ENCODE measurements around the gene DUSP8.

Gene DUSP8

DNA sequence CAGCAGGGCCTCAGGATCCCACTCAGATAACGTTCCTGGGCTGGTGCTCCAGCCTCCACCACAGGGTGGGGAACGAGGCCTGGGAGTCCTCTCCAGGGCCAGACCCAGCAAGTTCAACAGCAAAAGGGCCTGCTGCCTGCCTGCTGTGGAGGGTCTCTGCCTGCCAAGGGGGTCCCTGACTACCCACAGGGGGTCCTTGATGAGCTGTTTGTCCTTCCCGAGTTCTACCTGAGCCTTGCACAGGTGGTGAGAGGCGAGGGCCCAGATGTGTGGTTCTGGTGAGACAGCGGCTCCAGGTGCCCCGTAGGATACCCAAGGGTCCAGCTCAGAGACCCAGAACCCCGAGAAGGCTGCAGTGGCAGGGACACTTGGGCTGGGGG is 4.4 kb downstream of the DUSP8 start:
- ChIA-PET POLR2A (interaction anchor here (0.6 kb wide), 1 partner anchor 10 kb away, joined by 5 read pairs; no protein-coding TSS in a partner anchor), CTCF (interaction anchor here (0.5 to 1.7 kb wide), 6 partner anchors 10 to 449 kb away, joined by 3 to 12 read pairs (median 4); no protein-coding TSS in a partner anchor)
- Histone ChIP-seq H3K36me3 (ENCODE audit: control insufficient read depth in 2 of 2, insufficient read depth in 1 of 2, low read length in 2 of 2) (peaks cover 0 to 20% of the 10 kb centered on the region in 2 experiments; a peak in 1 of 3 replicates), H3K9me3 (ENCODE audit: control insufficient read depth, insufficient read depth, low read depth, low read length) (no peaks in the 10 kb centered on the region), H3K4me1 (ENCODE audit: control insufficient read depth, insufficient read depth, low read length) (no peaks in the 10 kb centered on the region; the same call in 1 of the 2 replicates), H3K27ac (ENCODE audit: extremely low read depth, low read depth, low read length) (no peak overlapping the region), H3K4me3 (ENCODE audit: low read depth, low read length) (no peak overlapping the region)
- TF ChIP-seq ZNF785 (tag by site-specific recombination; IDR thresholded peaks at IDR 0.05) (no peak), IKZF3 (tag by site-specific recombination; IDR thresholded peaks at IDR 0.05) (0 out of 2 replicates have a peak, but pooled peaks have one; percentile 14)

DNA sequence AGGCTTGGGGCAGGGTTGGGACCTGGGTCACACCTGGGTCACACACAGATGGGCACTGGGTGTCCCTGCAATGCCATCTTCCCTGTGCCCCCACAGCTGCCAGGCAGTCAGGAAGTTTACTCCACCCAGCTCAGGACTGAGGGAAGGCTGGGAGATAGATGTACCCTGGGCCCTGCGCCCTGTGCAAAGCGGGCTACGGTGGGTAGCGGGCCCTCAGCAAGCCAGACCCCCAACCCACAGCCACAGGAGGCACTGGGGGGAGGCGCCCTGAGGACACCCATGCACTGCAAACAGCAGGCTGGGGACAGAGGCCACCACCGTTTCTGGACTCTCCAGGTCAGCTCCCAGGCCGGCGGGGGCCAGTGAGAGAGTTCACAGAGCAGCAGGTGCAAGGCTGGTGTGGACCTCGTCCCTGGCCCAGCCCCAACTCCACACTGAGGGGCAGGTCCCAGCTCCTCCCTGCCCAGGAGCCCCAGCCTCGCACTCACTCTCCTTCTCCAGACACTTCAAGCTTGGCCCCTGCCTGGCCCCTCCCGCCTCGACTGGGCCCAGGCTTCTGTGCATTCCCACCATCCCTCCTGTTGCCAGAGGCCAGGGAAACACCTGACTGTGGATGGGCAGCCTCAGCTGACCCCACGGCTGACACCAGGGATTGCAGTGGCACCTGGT is 4.9 kb downstream of the DUSP8 start:
- Histone ChIP-seq H3K4me1 (ENCODE audit: control insufficient read depth, insufficient read depth, low read length) (no peaks in the 10 kb centered on the region; the same call in 1 of the 2 replicates), H3K9me3 (ENCODE audit: control insufficient read depth, insufficient read depth, low read depth, low read length) (no peaks in the 10 kb centered on the region), H3K4me3 (ENCODE audit: low read depth, low read length) (no peak overlapping the region), H3K27ac (ENCODE audit: extremely low read depth, low read depth, low read length) (no peak overlapping the region), H3K36me3 (ENCODE audit: control insufficient read depth in 2 of 2, insufficient read depth in 1 of 2, low read length in 2 of 2) (peaks cover 0 to 26% of the 10 kb centered on the region in 2 experiments; a peak in 1 of 3 replicates)
- POLR2A ChIA-PET: no interaction called here
- CTCF ChIA-PET: interaction anchor here (0.5 to 1.7 kb wide), 6 partner anchors 11 to 448 kb away, joined by 4 to 12 read pairs (median 4); no protein-coding TSS in a partner anchor
- TF ChIP-seq GLIS2 (tag by site-specific recombination; IDR thresholded peaks at IDR 0.05) (peak; percentile 35; the same call in 1 of the 2 replicates), ZNF629 (tag by site-specific recombination; IDR thresholded peaks at IDR 0.05) (no peak), OSR2 (tag by site-specific recombination; IDR thresholded peaks at IDR 0.05) (0 out of 2 replicates have a peak, but pooled peaks have one; percentile 30), KLF7 (tag by site-specific recombination; IDR thresholded peaks at IDR 0.05; ENCODE audit: borderline replicate concordance) (no peak), ZNF248 (tag by site-specific recombination; IDR thresholded peaks at IDR 0.05) (no peak), ZNF140 (tag by site-specific recombination; IDR thresholded peaks at IDR 0.05) (no peak), ZXDB (tag by site-specific recombination; IDR thresholded peaks at IDR 0.05) (no peak), EGR2 (tag by site-specific recombination; IDR thresholded peaks at IDR 0.05; ENCODE audit: low read depth) (no peak), ZBTB17 (tag by site-specific recombination; IDR thresholded peaks at IDR 0.05) (no peak), KLF8 (tag by site-specific recombination; IDR thresholded peaks at IDR 0.05) (no peak), ZNF391 (tag by site-specific recombination; IDR thresholded peaks at IDR 0.05; ENCODE audit: borderline replicate concordance, low read depth) (no peak), ZBTB48 (tag by site-specific recombination; IDR thresholded peaks at IDR 0.05) (no peak), ZNF664 (tag by site-specific recombination; IDR thresholded peaks at IDR 0.05) (no peak), ZFP69B (tag by site-specific recombination; IDR thresholded peaks at IDR 0.05) (no peak), GLIS1 (tag by site-specific recombination; IDR thresholded peaks at IDR 0.05) (peak; percentile 33), RBAK (tag by site-specific recombination; IDR thresholded peaks at IDR 0.05) (no peak)
- TF ChIP-seq, protein P1, sequence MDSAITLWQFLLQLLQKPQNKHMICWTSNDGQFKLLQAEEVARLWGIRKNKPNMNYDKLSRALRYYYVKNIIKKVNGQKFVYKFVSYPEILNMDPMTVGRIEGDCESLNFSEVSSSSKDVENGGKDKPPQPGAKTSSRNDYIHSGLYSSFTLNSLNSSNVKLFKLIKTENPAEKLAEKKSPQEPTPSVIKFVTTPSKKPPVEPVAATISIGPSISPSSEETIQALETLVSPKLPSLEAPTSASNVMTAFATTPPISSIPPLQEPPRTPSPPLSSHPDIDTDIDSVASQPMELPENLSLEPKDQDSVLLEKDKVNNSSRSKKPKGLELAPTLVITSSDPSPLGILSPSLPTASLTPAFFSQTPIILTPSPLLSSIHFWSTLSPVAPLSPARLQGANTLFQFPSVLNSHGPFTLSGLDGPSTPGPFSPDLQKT (IDR thresholded peaks at IDR 0.05; ENCODE audit: borderline replicate concordance, low read depth, low read length): no peak
- TF ChIP-seq, protein P2, sequence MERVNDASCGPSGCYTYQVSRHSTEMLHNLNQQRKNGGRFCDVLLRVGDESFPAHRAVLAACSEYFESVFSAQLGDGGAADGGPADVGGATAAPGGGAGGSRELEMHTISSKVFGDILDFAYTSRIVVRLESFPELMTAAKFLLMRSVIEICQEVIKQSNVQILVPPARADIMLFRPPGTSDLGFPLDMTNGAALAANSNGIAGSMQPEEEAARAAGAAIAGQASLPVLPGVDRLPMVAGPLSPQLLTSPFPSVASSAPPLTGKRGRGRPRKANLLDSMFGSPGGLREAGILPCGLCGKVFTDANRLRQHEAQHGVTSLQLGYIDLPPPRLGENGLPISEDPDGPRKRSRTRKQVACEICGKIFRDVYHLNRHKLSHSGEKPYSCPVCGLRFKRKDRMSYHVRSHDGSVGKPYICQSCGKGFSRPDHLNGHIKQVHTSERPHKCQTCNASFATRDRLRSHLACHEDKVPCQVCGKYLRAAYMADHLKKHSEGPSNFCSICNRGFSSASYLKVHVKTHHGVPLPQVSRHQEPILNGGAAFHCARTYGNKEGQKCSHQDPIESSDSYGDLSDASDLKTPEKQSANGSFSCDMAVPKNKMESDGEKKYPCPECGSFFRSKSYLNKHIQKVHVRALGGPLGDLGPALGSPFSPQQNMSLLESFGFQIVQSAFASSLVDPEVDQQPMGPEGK (tag by site-specific recombination; IDR thresholded peaks at IDR 0.05): peak; percentile 25; the same call in 1 of the 2 replicates
- TF ChIP-seq, protein P3, sequence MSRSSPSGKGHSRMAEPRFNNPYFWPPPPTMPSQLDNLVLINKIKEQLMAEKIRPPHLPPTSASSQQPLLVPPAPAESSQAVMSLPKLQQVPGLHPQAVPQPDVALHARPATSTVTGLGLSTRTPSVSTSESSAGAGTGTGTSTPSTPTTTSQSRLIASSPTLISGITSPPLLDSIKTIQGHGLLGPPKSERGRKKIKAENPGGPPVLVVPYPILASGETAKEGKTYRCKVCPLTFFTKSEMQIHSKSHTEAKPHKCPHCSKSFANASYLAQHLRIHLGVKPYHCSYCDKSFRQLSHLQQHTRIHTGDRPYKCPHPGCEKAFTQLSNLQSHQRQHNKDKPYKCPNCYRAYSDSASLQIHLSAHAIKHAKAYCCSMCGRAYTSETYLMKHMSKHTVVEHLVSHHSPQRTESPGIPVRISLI (tag by site-specific recombination; IDR thresholded peaks at IDR 0.05): no peak
- TF ChIP-seq, protein P4, sequence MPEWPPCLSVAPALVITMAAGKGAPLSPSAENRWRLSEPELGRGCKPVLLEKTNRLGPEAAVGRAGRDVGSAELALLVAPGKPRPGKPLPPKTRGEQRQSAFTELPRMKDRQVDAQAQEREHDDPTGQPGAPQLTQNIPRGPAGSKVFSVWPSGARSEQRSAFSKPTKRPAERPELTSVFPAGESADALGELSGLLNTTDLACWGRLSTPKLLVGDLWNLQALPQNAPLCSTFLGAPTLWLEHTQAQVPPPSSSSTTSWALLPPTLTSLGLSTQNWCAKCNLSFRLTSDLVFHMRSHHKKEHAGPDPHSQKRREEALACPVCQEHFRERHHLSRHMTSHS (tag by site-specific recombination; IDR thresholded peaks at IDR 0.05): no peak
